CD8-positive, alpha-beta memory T cell (primary cell): Measurements from ENCODE around the gene ATRNL1. TPM values are rescaled to one million over a fixed set of nuclear protein-coding genes. Genes with fewer than 3 reads are reported as not detected.

Experiments used
- CTCF ChIA-PET: fragments of 350-600 bp; sonication (Branson Sonifier 250); formaldehyde crosslinking; loops from one replicate; lab custom pipeline; 2021; ENCODE audit warnings: antibody characterized with exemption; lab: Charles Lee
- POLR2A ChIA-PET: fragments of 350-600 bp; sonication (Branson Sonifier 250); formaldehyde crosslinking; loops from one replicate; lab custom pipeline; 2021; ENCODE audit warnings: antibody characterized with exemption; lab: Charles Lee
- DNase-seq, 5 donors: peaks; one replicate each; pipeline versions ENCODE4 v3.0.0 to v3.0.0-alpha.2; 2020 to 2022; ENCODE audit warnings: mixed read lengths in 1 of 5
- H3K27ac ChIP-seq: one replicate; pipeline ENCODE4 v1.7.0; 2013; ENCODE audit warnings: low read depth, mild to moderate bottlenecking, low read length, moderate library complexity
- H3K27me3 ChIP-seq: 2 replicates; pipeline ENCODE4 v1.7.0; 2013; ENCODE audit warnings: low read length, mild to moderate bottlenecking; ENCODE audit not compliant: insufficient read depth, poor library complexity, severe bottlenecking
- H3K36me3 ChIP-seq: 2 replicates; pipeline ENCODE4 v1.7.0; 2013; ENCODE audit warnings: mild to moderate bottlenecking, low read length, moderate library complexity; ENCODE audit not compliant: insufficient read depth
- H3K4me1 ChIP-seq: 2 replicates; pipeline ENCODE4 v1.7.0; 2013; ENCODE audit warnings: mild to moderate bottlenecking, low read length, moderate library complexity; ENCODE audit not compliant: insufficient read depth
- H3K4me3 ChIP-seq: 2 replicates; pipeline ENCODE4 v1.7.0; 2013; ENCODE audit warnings: mild to moderate bottlenecking, low read length
- H3K9me3 ChIP-seq: 2 replicates; pipeline ENCODE4 v1.7.0; 2013; ENCODE audit warnings: mild to moderate bottlenecking, low read length
- H3K27ac Mint-ChIP-seq, 8 donors: one replicate each; pipeline ENCODE4 v1.8.0; 2020 to 2021; ENCODE audit warnings: mixed read lengths in 8 of 8, mild to moderate bottlenecking in 6 of 8, inconsistent platforms in 3 of 8, moderate library complexity in 3 of 8
- H3K27me3 Mint-ChIP-seq, 2 donors: one replicate each; pipeline ENCODE4 v1.8.0; 2020 to 2021; ENCODE audit warnings: mixed read lengths in 2 of 2, mild to moderate bottlenecking in 1 of 2, moderate library complexity in 1 of 2
- H3K36me3 Mint-ChIP-seq, 3 donors: one replicate each; pipeline ENCODE4 v1.8.0; 2020 to 2021; ENCODE audit warnings: mixed read lengths in 3 of 3, inconsistent platforms in 1 of 3, mild to moderate bottlenecking in 1 of 3
- H3K4me1 Mint-ChIP-seq, 3 donors: one replicate each; pipeline ENCODE4 v1.8.0; 2020 to 2021; ENCODE audit warnings: mixed read lengths in 3 of 3, inconsistent platforms in 1 of 3, mild to moderate bottlenecking in 1 of 3
- H3K4me3 Mint-ChIP-seq, 7 donors: one replicate each; pipeline ENCODE4 v1.8.0; 2020 to 2021; ENCODE audit warnings: mixed read lengths in 7 of 7, mild to moderate bottlenecking in 6 of 7, moderate library complexity in 4 of 7, inconsistent platforms in 2 of 7
- H3K9me3 Mint-ChIP-seq, 5 donors: one replicate each; pipeline ENCODE4 v1.8.0; 2020 to 2022; ENCODE audit warnings: mixed read lengths in 5 of 5, mild to moderate bottlenecking in 3 of 5, moderate library complexity in 2 of 5, inconsistent platforms in 1 of 5
- polyA plus RNA-seq: library from polyadenylated mRNA; unstranded; fragments of 300-500 nt; fragmentation: Illumina TruSeq; gene quantifications from one replicate; pipeline ENCODE4 v1.2.3, GENCODE V29; 2021
- total RNA-seq, 2 experiments: library from RNA; stranded (reverse); gene quantifications; one replicate each; pipeline ENCODE4 v1.2.3, GENCODE V29; 2021

Gene ATRNL1
- total and polyA plus RNA-seq, 3 experiments from 2014 or later, result not detected

GRCh38 chr10:115657161-115657860, 564.1 kb downstream of the ATRNL1 start:
- H3K27me3 Mint-ChIP-seq, result no peaks in the 10 kb centered on the region
- Histone ChIP-seq H3K27me3 (no peaks in the 10 kb centered on the region), H3K36me3 (no peaks in the 10 kb centered on the region), H3K27ac (no peak overlapping the region), H3K4me1 (no peaks in the 10 kb centered on the region), H3K9me3 (no peaks in the 10 kb centered on the region), H3K4me3 (no peak overlapping the region)
- no peak overlapping the region for H3K4me3 Mint-ChIP-seq
- no peaks in the 10 kb centered on the region for H3K36me3 Mint-ChIP-seq
- peaks cover 0 to 10% (median 4%) of the 10 kb centered on the region in 5 donors for H3K9me3 Mint-ChIP-seq
- H3K4me1 Mint-ChIP-seq, result no peaks in the 10 kb centered on the region
- no peak overlapping the region for H3K27ac Mint-ChIP-seq
- DNase-seq, result no peak
- ChIA-PET CTCF (no interaction called here), POLR2A (no interaction called here)

GRCh38 chr10:115659616-115660015, 566.5 kb downstream of the ATRNL1 start:
- Histone ChIP-seq H3K4me3 (no peak overlapping the region), H3K27ac (no peak overlapping the region), H3K4me1 (no peaks in the 10 kb centered on the region), H3K27me3 (no peaks in the 10 kb centered on the region), H3K9me3 (no peaks in the 10 kb centered on the region), H3K36me3 (no peaks in the 10 kb centered on the region)
- Mint-ChIP-seq H3K4me3 (no peak overlapping the region), H3K36me3 (no peaks in the 10 kb centered on the region), H3K9me3 (peaks cover 0 to 10% (median 4%) of the 10 kb centered on the region in 5 donors), H3K27ac (no peak overlapping the region), H3K27me3 (no peaks in the 10 kb centered on the region), H3K4me1 (no peaks in the 10 kb centered on the region)
- ChIA-PET POLR2A (no interaction called here), CTCF (no interaction called here)
- no peak for DNase-seq

GRCh38 chr10:115660391-115660790, 567.2 kb downstream of the ATRNL1 start:
- Histone ChIP-seq H3K4me3 (no peak overlapping the region), H3K27ac (no peak overlapping the region), H3K9me3 (no peaks in the 10 kb centered on the region), H3K36me3 (no peaks in the 10 kb centered on the region), H3K4me1 (no peaks in the 10 kb centered on the region), H3K27me3 (no peaks in the 10 kb centered on the region)
- CTCF ChIA-PET, result no interaction called here
- no peaks in the 10 kb centered on the region for H3K4me1 Mint-ChIP-seq
- no peaks in the 10 kb centered on the region for H3K36me3 Mint-ChIP-seq
- POLR2A ChIA-PET, result no interaction called here
- H3K4me3 Mint-ChIP-seq, result no peak overlapping the region
- H3K27ac Mint-ChIP-seq, result no peak overlapping the region
- DNase-seq, result no peak
- no peaks in the 10 kb centered on the region for H3K27me3 Mint-ChIP-seq
- H3K9me3 Mint-ChIP-seq, result peaks cover 0 to 8% (median 4%) of the 10 kb centered on the region in 5 donors

- Histone ChIP-seq H3K36me3 (no peaks in the 10 kb centered on the region), H3K27ac (no peak overlapping the region), H3K9me3 (no peaks in the 10 kb centered on the region), H3K4me1 (no peaks in the 10 kb centered on the region), H3K27me3 (no peaks in the 10 kb centered on the region), H3K4me3 (no peak overlapping the region)
- Mint-ChIP-seq H3K4me3 (no peak overlapping the region), H3K27me3 (no peaks in the 10 kb centered on the region), H3K36me3 (no peaks in the 10 kb centered on the region), H3K4me1 (no peaks in the 10 kb centered on the region), H3K27ac (no peak overlapping the region), H3K9me3 (peaks cover 0 to 9% (median 3%) of the 10 kb centered on the region in 5 donors)
- no peak for DNase-seq
- CTCF ChIA-PET, result no interaction called here
- POLR2A ChIA-PET, result no interaction called here
Observed at GRCh38 chr10:115662422-115662821, 569.3 kb downstream of the ATRNL1 start.

GRCh38 chr10:115665549-115665948, 572.4 kb downstream of the ATRNL1 start:
- peaks cover 0 to 9% (median 7%) of the 10 kb centered on the region in 5 donors for H3K9me3 Mint-ChIP-seq
- POLR2A ChIA-PET, result no interaction called here

GRCh38 chr10:115674496-115674895, 581.3 kb downstream of the ATRNL1 start:
- ChIA-PET CTCF (no interaction called here), POLR2A (no interaction called here)

More at GRCh38 chr10:115665549-115665948, 572.4 kb downstream of the ATRNL1 start:
- no peak for DNase-seq
- Histone ChIP-seq H3K36me3 (no peaks in the 10 kb centered on the region), H3K4me1 (no peaks in the 10 kb centered on the region), H3K4me3 (no peak overlapping the region), H3K9me3 (no peaks in the 10 kb centered on the region), H3K27ac (no peak overlapping the region), H3K27me3 (no peaks in the 10 kb centered on the region)
- Mint-ChIP-seq H3K27ac (no peak overlapping the region), H3K4me1 (no peaks in the 10 kb centered on the region), H3K36me3 (no peaks in the 10 kb centered on the region), H3K27me3 (no peaks in the 10 kb centered on the region), H3K4me3 (no peak overlapping the region)
- CTCF ChIA-PET, result no interaction called here

GRCh38 chr10:115696747-115697146, 603.6 kb downstream of the ATRNL1 start:
- CTCF ChIA-PET, result no interaction called here
- H3K4me1 Mint-ChIP-seq, result no peaks in the 10 kb centered on the region
- POLR2A ChIA-PET, result no interaction called here
- no peaks in the 10 kb centered on the region for H3K36me3 Mint-ChIP-seq
- no peak overlapping the region for H3K27ac Mint-ChIP-seq
- Histone ChIP-seq H3K4me3 (no peak overlapping the region), H3K36me3 (no peaks in the 10 kb centered on the region), H3K27me3 (no peaks in the 10 kb centered on the region), H3K9me3 (no peaks in the 10 kb centered on the region), H3K27ac (no peak overlapping the region), H3K4me1 (no peaks in the 10 kb centered on the region)
- H3K27me3 Mint-ChIP-seq, result no peaks in the 10 kb centered on the region
- no peak overlapping the region for H3K4me3 Mint-ChIP-seq
- DNase-seq, result no peak
- H3K9me3 Mint-ChIP-seq, result peaks cover 3 to 11% (median 7%) of the 10 kb centered on the region in 5 donors

More at GRCh38 chr10:115674496-115674895, 581.3 kb downstream of the ATRNL1 start:
- no peaks in the 10 kb centered on the region for H3K36me3 Mint-ChIP-seq
- Histone ChIP-seq H3K27ac (no peak overlapping the region), H3K36me3 (no peaks in the 10 kb centered on the region), H3K9me3 (no peaks in the 10 kb centered on the region), H3K27me3 (no peaks in the 10 kb centered on the region), H3K4me1 (no peaks in the 10 kb centered on the region), H3K4me3 (no peak overlapping the region)
- H3K27me3 Mint-ChIP-seq, result no peaks in the 10 kb centered on the region
- H3K4me3 Mint-ChIP-seq, result no peak overlapping the region
- no peaks in the 10 kb centered on the region for H3K4me1 Mint-ChIP-seq
- no peak overlapping the region for H3K27ac Mint-ChIP-seq
- peaks cover 0 to 24% (median 6%) of the 10 kb centered on the region in 5 donors for H3K9me3 Mint-ChIP-seq
- no peak for DNase-seq

DNA sequence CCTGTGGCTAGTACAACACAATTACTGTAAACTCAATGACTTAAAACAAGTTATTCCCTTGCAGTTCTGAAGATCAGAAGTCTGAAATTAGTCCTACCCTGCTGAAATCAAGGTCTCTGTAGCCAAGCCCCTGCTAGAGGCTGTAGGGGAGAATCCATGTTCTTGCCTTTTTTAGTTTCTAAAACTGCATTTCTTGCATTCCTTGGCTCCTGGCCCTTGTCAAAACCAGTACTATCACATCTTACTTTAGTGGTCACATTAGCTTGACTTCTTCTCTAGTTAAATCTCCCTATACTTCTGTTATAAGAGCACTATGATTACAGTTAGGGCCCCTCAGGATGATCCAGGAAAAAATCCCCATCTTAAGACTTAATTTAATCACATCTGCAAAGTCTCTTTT, 612.9 kb downstream of the ATRNL1 start:
- H3K27ac ChIP-seq, result no peak overlapping the region
- no peaks in the 10 kb centered on the region for H3K4me1 ChIP-seq
- H3K9me3 ChIP-seq, result no peaks in the 10 kb centered on the region
- Mint-ChIP-seq H3K36me3 (no peaks in the 10 kb centered on the region), H3K27ac (no peak overlapping the region), H3K4me1 (no peaks in the 10 kb centered on the region), H3K27me3 (no peaks in the 10 kb centered on the region), H3K4me3 (no peak overlapping the region), H3K9me3 (peaks cover 0 to 35% (median 0%) of the 10 kb centered on the region in 5 donors)
- no peak for DNase-seq
- ChIA-PET CTCF (no interaction called here), POLR2A (no interaction called here)
- H3K27me3 ChIP-seq, result no peaks in the 10 kb centered on the region
- no peaks in the 10 kb centered on the region for H3K36me3 ChIP-seq
- no peak overlapping the region for H3K4me3 ChIP-seq
